H1 (cell line): ENCODE data around the gene TMEM244.

Source experiments
- BCL11A ChIP-seq, 2 experiments: IDR thresholded peaks; one replicate each; pipeline ENCODE4 v1.6.1; 2011; ENCODE audit warnings: low read depth in 2 of 2, low read length in 2 of 2, mild to moderate bottlenecking in 2 of 2
- EZH2 ChIP-seq: fragments of 200-600 bp; sonication (generic); IDR thresholded peaks from 2 replicates; pipeline ENCODE4 v1.7.1; 2012; ENCODE audit warnings: low read depth, mild to moderate bottlenecking, moderate library complexity, low read length, inconsistent platforms; ENCODE audit not compliant: severe bottlenecking
- MAX ChIP-seq: IDR thresholded peaks from 2 replicates; pipeline ENCODE4 v1.6.1; 2012; ENCODE audit warnings: inconsistent platforms
- POLR2AphosphoS5 ChIP-seq: IDR thresholded peaks from 2 replicates; pipeline ENCODE4 v1.6.1; 2011; ENCODE audit warnings: low read depth, low read length
- POU5F1 ChIP-seq: IDR thresholded peaks from 2 replicates; pipeline ENCODE4 v1.6.1; 2011; ENCODE audit warnings: low read depth, mild to moderate bottlenecking, low read length, moderate library complexity
- YY1 ChIP-seq: IDR thresholded peaks from 2 replicates; pipeline ENCODE4 v1.6.1; 2011; ENCODE audit warnings: low read depth, mild to moderate bottlenecking, low read length

DNA sequence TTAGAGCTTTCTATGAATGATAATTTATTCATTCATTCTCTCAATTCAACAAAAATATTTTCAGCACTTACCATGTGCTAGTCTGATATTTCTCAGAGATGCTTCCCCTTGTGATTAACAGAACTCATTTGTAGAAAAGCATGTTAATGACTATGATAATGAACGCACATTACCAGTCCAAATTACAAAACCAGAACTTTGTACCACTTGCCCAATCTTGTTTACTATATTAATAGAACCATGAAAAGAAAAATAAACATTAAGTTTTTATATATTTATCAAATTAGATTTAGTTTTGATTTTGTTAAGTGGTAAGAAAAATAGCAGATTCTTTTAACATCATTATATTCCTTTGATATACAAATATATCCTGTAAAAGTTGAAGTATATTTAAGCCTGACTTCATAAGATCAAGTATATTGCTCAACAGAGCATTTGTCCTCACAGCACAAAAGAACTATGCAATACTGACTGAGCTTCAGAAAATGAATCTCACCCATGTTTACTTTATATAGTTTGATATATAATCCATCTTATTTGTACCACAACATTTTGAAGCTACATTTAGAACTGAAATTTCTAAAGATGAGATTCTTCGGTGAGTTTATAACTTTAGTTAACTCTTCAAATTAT lies 48.9 kb downstream of the TMEM244 start:
- TF ChIP-seq BCL11A (IDR thresholded peaks at IDR 0.05; ENCODE audit: low read depth in 2 of 2, low read length in 2 of 2) (no peak), YY1 (no peak), MAX (no peak), POLR2AphosphoS5 (no peak), POU5F1 (no peak), EZH2 (no peak)
